Neutrophil (primary cell): ENCODE data around the gene PPP1R27.

Experiments
- H3K27ac ChIP-seq: fragments of 200-600 bp; sonication (generic); 2 replicates; pipeline ENCODE4 v1.5.1; 2016; ENCODE audit warnings: mild to moderate bottlenecking, moderate library complexity
- H3K27me3 ChIP-seq: fragments of 200-600 bp; sonication (generic); 2 replicates; pipeline ENCODE4 v1.6.0; 2016; ENCODE audit warnings: mild to moderate bottlenecking
- H3K36me3 ChIP-seq: fragments of 200-600 bp; sonication (generic); 2 replicates; pipeline ENCODE4 v1.5.1; 2017
- H3K4me1 ChIP-seq, 2 experiments: fragments of 200-600 bp in 1 of 2; sonication (generic) in 1 of 2; 1 replicate in 1 of 2; 2 replicates in 1 of 2; pipeline versions ENCODE4 v1.5.1 to v1.6.1; 2013 to 2016; ENCODE audit warnings: low read depth in 1 of 2, low read length in 1 of 2, mild to moderate bottlenecking in 1 of 2, moderate library complexity in 1 of 2; ENCODE audit not compliant: control insufficient read depth in 1 of 2, insufficient read depth in 1 of 2
- H3K4me3 ChIP-seq, 2 experiments: fragments of 200-600 bp in 1 of 2; sonication (generic) in 1 of 2; 1 replicate in 1 of 2; 2 replicates in 1 of 2; pipeline ENCODE4 v1.5.1; 2013 to 2016; ENCODE audit warnings: low read depth in 1 of 2, low read length in 1 of 2, mild to moderate bottlenecking in 1 of 2, moderate library complexity in 1 of 2
- H3K9me3 ChIP-seq: fragments of 200-600 bp; sonication (generic); 2 replicates; pipeline ENCODE4 v1.5.1; 2016
- TF ChIP-seq, protein P1 (sequence below): fragments of 200-600 bp; sonication (generic); IDR thresholded peaks from 2 replicates; pipeline ENCODE4 v1.5.1; 2016; ENCODE audit warnings: antibody characterized with exemption

The PPP1R27 gene

DNA sequence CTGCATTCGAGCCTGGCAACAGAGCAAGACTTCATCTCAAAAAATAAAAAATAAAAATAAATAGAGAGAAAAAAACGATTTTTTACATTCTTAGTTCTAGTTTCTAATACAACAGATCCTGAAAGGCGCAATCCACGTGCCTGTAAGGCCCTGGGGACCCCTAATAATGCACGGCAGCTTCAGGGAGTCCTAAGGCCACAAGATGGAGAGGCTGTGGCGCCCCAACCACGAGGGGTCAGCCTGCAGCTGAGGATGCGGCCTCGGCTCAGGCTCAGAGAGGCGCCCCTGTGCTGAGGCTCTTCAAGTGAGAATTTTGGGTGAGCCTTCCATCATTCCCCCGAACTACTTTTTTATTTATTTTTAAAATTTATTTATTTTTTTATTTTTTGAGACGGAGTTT lies 14.6 kb upstream of the PPP1R27 start:
- peaks cover 85% of the 10 kb centered on the region for H3K36me3 ChIP-seq
- no peak overlapping the region for H3K27ac ChIP-seq
- H3K27me3 ChIP-seq: no peaks in the 10 kb centered on the region
- H3K4me3 ChIP-seq: no peak overlapping the region
- H3K4me1 ChIP-seq: no peaks in the 10 kb centered on the region
- TF ChIP-seq, protein P1, sequence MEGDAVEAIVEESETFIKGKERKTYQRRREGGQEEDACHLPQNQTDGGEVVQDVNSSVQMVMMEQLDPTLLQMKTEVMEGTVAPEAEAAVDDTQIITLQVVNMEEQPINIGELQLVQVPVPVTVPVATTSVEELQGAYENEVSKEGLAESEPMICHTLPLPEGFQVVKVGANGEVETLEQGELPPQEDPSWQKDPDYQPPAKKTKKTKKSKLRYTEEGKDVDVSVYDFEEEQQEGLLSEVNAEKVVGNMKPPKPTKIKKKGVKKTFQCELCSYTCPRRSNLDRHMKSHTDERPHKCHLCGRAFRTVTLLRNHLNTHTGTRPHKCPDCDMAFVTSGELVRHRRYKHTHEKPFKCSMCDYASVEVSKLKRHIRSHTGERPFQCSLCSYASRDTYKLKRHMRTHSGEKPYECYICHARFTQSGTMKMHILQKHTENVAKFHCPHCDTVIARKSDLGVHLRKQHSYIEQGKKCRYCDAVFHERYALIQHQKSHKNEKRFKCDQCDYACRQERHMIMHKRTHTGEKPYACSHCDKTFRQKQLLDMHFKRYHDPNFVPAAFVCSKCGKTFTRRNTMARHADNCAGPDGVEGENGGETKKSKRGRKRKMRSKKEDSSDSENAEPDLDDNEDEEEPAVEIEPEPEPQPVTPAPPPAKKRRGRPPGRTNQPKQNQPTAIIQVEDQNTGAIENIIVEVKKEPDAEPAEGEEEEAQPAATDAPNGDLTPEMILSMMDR: no peak
- H3K9me3 ChIP-seq: no peaks in the 10 kb centered on the region

DNA sequence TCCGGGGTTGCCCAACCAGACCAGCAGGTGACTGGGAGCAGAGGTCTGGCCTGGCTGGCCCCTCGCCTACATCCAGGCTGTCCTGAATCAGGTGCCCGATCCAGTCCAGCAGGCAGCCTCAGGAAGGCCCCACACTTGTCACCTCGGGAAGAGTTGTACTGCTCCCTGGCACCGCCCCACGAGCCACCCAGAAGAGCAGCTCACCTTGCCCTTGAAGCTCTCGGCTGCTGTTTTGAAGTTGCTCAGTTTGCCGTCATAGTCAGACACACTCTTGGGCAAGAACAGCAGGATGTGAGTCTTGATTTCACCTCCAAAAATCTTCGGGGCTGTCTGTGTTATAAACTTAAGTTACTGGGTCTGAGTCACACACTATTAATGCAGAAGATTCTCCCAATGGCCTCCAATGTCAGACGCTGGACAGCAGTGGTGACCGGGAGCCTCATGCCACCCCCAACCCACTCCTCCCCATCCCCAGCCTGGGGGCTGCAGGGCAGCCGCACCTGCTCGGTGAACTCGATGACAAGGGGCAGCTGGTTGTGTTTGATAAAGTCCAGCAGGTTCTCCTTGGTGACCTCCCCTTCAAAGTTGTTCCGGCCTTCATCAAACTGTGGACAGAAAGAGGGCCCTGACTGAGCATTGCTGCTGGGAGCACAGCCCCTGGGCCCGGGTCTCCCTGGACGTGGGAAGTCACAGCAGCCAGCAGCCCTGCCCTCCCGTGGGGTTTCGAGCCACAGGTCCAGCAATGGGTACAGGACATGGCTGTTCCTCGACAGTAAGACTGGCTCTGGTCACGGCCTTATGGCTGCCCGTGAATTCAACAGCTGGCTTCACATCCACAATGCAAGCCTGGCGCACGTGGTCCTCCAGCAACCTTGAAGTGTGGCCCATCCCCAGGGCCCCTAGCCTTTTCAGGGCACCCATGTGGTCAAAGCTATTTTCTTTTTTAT lies 12.2 kb upstream of the PPP1R27 start:
- Histone ChIP-seq H3K27ac (peak overlapping the region; percentile 6), H3K4me3 (no peak overlapping the region), H3K27me3 (no peaks in the 10 kb centered on the region), H3K9me3 (no peaks in the 10 kb centered on the region), H3K4me1 (peaks cover 0 to 8% of the 10 kb centered on the region in 2 experiments), H3K36me3 (peaks cover 85% of the 10 kb centered on the region)
- TF ChIP-seq, protein P1: no peak

DNA sequence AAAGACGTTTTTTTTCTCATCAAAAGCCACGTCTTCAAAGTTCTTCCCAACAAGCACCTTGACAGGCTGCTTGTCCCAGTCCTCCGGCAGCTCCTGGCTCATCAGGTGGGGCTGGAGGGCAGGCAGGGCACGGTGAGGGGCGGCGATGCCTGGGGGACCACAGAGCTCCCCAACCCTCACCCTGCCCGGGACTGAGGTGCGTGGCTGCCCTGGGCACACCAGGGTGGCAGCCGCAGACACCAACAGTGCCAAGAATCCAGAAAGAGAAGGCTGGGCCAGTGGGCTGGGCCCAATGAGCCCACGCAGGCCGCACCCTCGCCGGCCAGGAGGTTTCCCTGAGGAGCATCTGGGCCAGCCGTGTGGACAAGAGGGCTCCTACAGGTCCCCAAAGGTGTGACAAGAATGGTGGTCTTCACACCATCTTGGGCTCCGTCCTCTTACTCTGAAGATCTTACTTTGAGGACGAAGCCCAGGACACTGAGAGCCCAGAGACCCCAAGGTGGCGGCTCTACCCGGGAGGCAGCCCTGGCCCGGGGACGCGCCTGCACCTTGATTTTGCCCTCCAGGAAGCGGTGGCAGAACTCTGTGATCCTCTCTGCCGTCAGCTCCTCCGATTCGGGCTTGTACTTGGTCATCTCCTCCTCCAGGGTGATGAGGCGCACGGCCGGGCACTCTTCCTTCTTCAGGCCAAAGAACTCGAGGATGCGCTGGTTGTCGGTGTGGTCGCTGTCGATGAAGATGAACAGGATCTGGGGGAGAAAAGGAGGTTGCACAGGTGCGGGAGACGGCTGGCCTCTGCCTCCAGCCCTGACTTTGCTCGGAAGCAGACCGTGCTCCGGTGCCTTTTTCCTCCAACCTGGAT lies 11.3 kb upstream of the PPP1R27 start:
- no peaks in the 10 kb centered on the region for H3K9me3 ChIP-seq
- H3K27ac ChIP-seq: peak overlapping the region; percentile 6
- TF ChIP-seq, protein P1: no peak
- peaks cover 8 to 17% of the 10 kb centered on the region in 2 experiments for H3K4me1 ChIP-seq
- H3K27me3 ChIP-seq: no peaks in the 10 kb centered on the region
- peaks cover 76% of the 10 kb centered on the region for H3K36me3 ChIP-seq
- no peak overlapping the region for H3K4me3 ChIP-seq

DNA sequence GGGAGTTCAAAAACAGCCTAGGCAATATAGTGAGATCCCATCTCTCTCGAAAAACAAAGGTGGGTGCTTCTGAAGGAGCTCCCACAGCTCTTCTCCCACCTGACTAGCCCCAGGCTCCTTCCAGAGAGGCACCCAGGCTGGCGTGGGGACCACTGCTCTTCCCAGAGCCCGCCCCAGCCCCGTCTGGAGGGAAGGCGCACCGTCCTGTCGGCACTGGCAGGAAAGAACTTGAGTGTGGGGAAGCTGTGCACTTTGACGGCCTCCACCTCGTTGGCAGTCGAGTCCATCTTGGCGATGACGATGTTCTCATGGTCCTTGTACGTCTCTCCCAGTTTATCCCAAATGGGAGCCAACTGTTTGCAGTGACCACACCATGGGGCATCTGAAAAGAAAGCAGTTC lies 10.5 kb upstream of the PPP1R27 start:
- TF ChIP-seq, protein P1: no peak
- no peaks in the 10 kb centered on the region for H3K9me3 ChIP-seq
- no peak overlapping the region for H3K4me3 ChIP-seq
- H3K4me1 ChIP-seq: peaks cover 16 to 25% of the 10 kb centered on the region in 2 experiments
- H3K27ac ChIP-seq: peak overlapping the region; percentile 10
- H3K27me3 ChIP-seq: no peaks in the 10 kb centered on the region
- peaks cover 72% of the 10 kb centered on the region for H3K36me3 ChIP-seq

DNA sequence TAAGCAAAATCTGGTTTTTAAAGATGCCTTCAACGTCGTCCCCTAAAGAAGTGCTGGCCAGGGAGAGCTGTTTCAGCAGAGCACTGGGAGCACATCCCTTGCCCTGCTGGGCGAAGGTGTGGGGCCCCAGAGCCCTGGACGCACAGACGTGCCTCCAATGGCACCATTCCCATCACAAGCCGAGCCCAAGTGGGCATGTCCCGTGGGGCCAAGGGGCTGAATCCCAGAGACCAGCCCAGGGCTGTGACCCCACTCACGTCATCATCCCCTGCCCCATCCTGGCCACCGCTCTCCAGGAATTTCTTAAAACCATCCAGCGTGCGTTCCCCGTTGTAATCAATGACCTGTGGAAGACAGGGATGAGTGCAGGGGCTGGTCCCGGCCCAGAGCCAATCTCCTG lies 10.0 kb upstream of the PPP1R27 start:
- peaks cover 21 to 29% of the 10 kb centered on the region in 2 experiments for H3K4me1 ChIP-seq
- H3K27ac ChIP-seq: no peak overlapping the region
- H3K9me3 ChIP-seq: no peaks in the 10 kb centered on the region
- H3K4me3 ChIP-seq: no peak overlapping the region
- no peaks in the 10 kb centered on the region for H3K27me3 ChIP-seq
- peaks cover 67% of the 10 kb centered on the region for H3K36me3 ChIP-seq
- TF ChIP-seq, protein P1: no peak
